BLaER1 treated with 17β-estradiol and CSF1 and Interleukin-3, amounts not matched to agents 10 nM and 100 nM (cell line): ENCODE data around the gene NKD2.
"Not testable (repeated sequence)": the region's sequence is repeated elsewhere in the genome, so short reads cannot be mapped to it uniquely, and the experiment has no call there.

ENCODE experiments used
- H3K27ac ChIP-seq, 11 experiments: shearing (Covaris generic); formaldehyde crosslinking; 2 replicates each; pipeline ENCODE4 v1.8.1; 2022
- H3K27me3 ChIP-seq, 11 experiments: shearing (Covaris generic); formaldehyde crosslinking; 2 replicates each; pipeline ENCODE4 v1.8.1; 2022
- H3K36me3 ChIP-seq, 11 experiments: shearing (Covaris generic); formaldehyde crosslinking; 2 replicates each; pipeline ENCODE4 v1.8.1; 2022
- H3K4me1 ChIP-seq, 10 experiments: shearing (Covaris generic); formaldehyde crosslinking; 2 replicates each; pipeline ENCODE4 v1.8.1; 2022
- H3K4me2 ChIP-seq, 11 experiments: shearing (Covaris generic); formaldehyde crosslinking; 2 replicates each; pipeline ENCODE4 v1.8.1; 2022
- H3K4me3 ChIP-seq, 10 experiments: shearing (Covaris generic); formaldehyde crosslinking; 2 replicates each; pipeline ENCODE4 v1.8.1; 2022
- H3K9ac ChIP-seq, 11 experiments: shearing (Covaris generic); formaldehyde crosslinking; 2 replicates each; pipeline ENCODE4 v1.8.1; 2022
- H3K9me3 ChIP-seq, 11 experiments: shearing (Covaris generic); formaldehyde crosslinking; replicated peaks in 1 of 11; 2 replicates each; pipeline ENCODE4 v1.8.1; 2022
- H4K20me1 ChIP-seq, 11 experiments: shearing (Covaris generic); formaldehyde crosslinking; 2 replicates each; pipeline ENCODE4 v1.8.1; 2022
- Cebpa-rat ChIP-seq, 11 experiments: shearing (Covaris generic); IDR thresholded peaks; 2 replicates each; pipeline ENCODE4 v1.8.1; 2022

The NKD2 gene

GRCh38 chr5:1017691-1018455, 9.3 kb downstream of the NKD2 start:
- Histone ChIP-seq H4K20me1 (peaks cover 0 to 87% (median 70%) of the 10 kb centered on the region in 11 experiments; a peak in 18 of 22 replicates), H3K4me3 (no peak overlapping the region), H3K27me3 (peaks cover 0 to 58% (median 14%) of the 10 kb centered on the region in 11 experiments; a peak in 16 of 22 replicates), H3K4me2 (peak overlapping the region in 5 of 11 experiments; percentile 3 to 100 (median 70); a peak in 5 of 22 replicates), H3K4me1 (peaks cover 12 to 86% (median 69%) of the 10 kb centered on the region in 10 experiments), H3K9me3 (no peaks in the 10 kb centered on the region), H3K27ac (no peak overlapping the region), H3K36me3 (peaks cover 0 to 11% (median 0%) of the 10 kb centered on the region in 11 experiments; a peak in 2 of 22 replicates), H3K9ac (no peak overlapping the region)
- no peak for TF ChIP-seq Cebpa-rat (IDR thresholded peaks at IDR 0.05)

- no peak overlapping the region for H3K4me3 ChIP-seq
- peaks cover 0 to 10% (median 0%) of the 10 kb centered on the region in 11 experiments; a peak in 2 of 22 replicates for H3K36me3 ChIP-seq
- H3K9me3 ChIP-seq, result no peaks in the 10 kb centered on the region
- peaks cover 12 to 79% (median 61%) of the 10 kb centered on the region in 10 experiments for H3K4me1 ChIP-seq
- no peak for TF ChIP-seq Cebpa-rat (IDR thresholded peaks at IDR 0.05)
- H3K4me2 ChIP-seq, result peak overlapping the region in 7 of 11 experiments; percentile 48 to 73 (median 57); a peak in 12 of 22 replicates
- peaks cover 0 to 55% (median 14%) of the 10 kb centered on the region in 11 experiments; a peak in 16 of 22 replicates for H3K27me3 ChIP-seq
- H4K20me1 ChIP-seq, result peaks cover 0 to 79% (median 63%) of the 10 kb centered on the region in 11 experiments; a peak in 18 of 22 replicates
- H3K27ac ChIP-seq, result no peak overlapping the region
- H3K9ac ChIP-seq, result no peak overlapping the region
These were observed 10.0 kb downstream of the NKD2 start for GRCh38 chr5:1018596-1018995.

GRCh38 chr5:1019001-1019905, 10.7 kb downstream of the NKD2 start:
- H3K9ac ChIP-seq, result 0 out of 22 replicates have a peak overlapping the region, but pooled peaks of 1 of the 11 experiments have one; percentile 0

GRCh38 chr5:1020452-1020961, 11.9 kb downstream of the NKD2 start:
- Histone ChIP-seq H3K4me2 (peak overlapping the region in 9 of 11 experiments; percentile 9 to 73 (median 56); a peak in 17 of 22 replicates), H3K36me3 (peaks cover 0 to 10% (median 0%) of the 10 kb centered on the region in 11 experiments; a peak in 2 of 22 replicates), H3K4me3 (no peak overlapping the region), H3K4me1 (peaks cover 5 to 60% (median 42%) of the 10 kb centered on the region in 10 experiments), H3K27me3 (peaks cover 0 to 42% (median 14%) of the 10 kb centered on the region in 11 experiments; a peak in 16 of 22 replicates), H4K20me1 (peaks cover 0 to 60% (median 45%) of the 10 kb centered on the region in 11 experiments; a peak in 18 of 22 replicates), H3K9ac (no peak overlapping the region; a peak in 1 of 22 replicates), H3K9me3 (no peaks in the 10 kb centered on the region), H3K27ac (no peak overlapping the region)
- no peak for TF ChIP-seq Cebpa-rat (IDR thresholded peaks at IDR 0.05)

More at GRCh38 chr5:1019001-1019905, 10.7 kb downstream of the NKD2 start:
- Histone ChIP-seq H4K20me1 (peaks cover 0 to 73% (median 56%) of the 10 kb centered on the region in 11 experiments; a peak in 18 of 22 replicates), H3K4me3 (no peak overlapping the region), H3K27me3 (peaks cover 0 to 54% (median 14%) of the 10 kb centered on the region in 11 experiments; a peak in 16 of 22 replicates), H3K27ac (no peak overlapping the region), H3K36me3 (peaks cover 0 to 10% (median 0%) of the 10 kb centered on the region in 11 experiments; a peak in 2 of 22 replicates), H3K4me1 (peaks cover 12 to 73% (median 55%) of the 10 kb centered on the region in 10 experiments), H3K4me2 (peak overlapping the region in 9 of 11 experiments; percentile 12 to 73 (median 56); a peak in 17 of 22 replicates), H3K9me3 (no peaks in the 10 kb centered on the region)
- no peak for TF ChIP-seq Cebpa-rat (IDR thresholded peaks at IDR 0.05)

GRCh38 chr5:1021136-1021968, 12.8 kb downstream of the NKD2 start:
- Histone ChIP-seq H3K27ac (no peak overlapping the region), H4K20me1 (peaks cover 0 to 53% (median 41%) of the 10 kb centered on the region in 11 experiments; a peak in 18 of 22 replicates), H3K4me2 (peak overlapping the region in 7 of 11 experiments; percentile 48 to 73 (median 57); a peak in 10 of 22 replicates), H3K4me3 (no peak overlapping the region), H3K36me3 (peaks cover 0 to 10% (median 0%) of the 10 kb centered on the region in 11 experiments; a peak in 2 of 22 replicates), H3K27me3 (peaks cover 0 to 33% (median 14%) of the 10 kb centered on the region in 11 experiments; a peak in 16 of 22 replicates), H3K4me1 (peaks cover 0 to 52% (median 34%) of the 10 kb centered on the region in 10 experiments; a peak in 15 of 20 replicates), H3K9me3 (no peaks in the 10 kb centered on the region), H3K9ac (no peak overlapping the region; a peak in 1 of 22 replicates)
- no peak for TF ChIP-seq Cebpa-rat (IDR thresholded peaks at IDR 0.05)

- H3K4me3 ChIP-seq, H3K9me3 ChIP-seq, H3K36me3 ChIP-seq, H3K27ac ChIP-seq, H3K9ac ChIP-seq: not testable (repeated sequence)
- peaks cover 0 to 30% (median 14%) of the 10 kb centered on the region in 11 experiments; a peak in 16 of 22 replicates for H3K27me3 ChIP-seq
- H3K4me2 ChIP-seq, result peak overlapping the region in 3 of 11 experiments; percentile 46 to 49 (median 48); a peak in 4 of 22 replicates
- H3K4me1 ChIP-seq, result peaks cover 0 to 47% (median 31%) of the 10 kb centered on the region in 10 experiments; a peak in 15 of 20 replicates
- H4K20me1 ChIP-seq, result peaks cover 0 to 53% (median 39%) of the 10 kb centered on the region in 11 experiments; a peak in 18 of 22 replicates
These were observed 13.4 kb downstream of the NKD2 start for GRCh38 chr5:1021969-1022336.
